Adipocyte (in vitro differentiated cells): Measurements from ENCODE around the gene CLNK.
A peak's percentile ranks its signal among the peaks of the same experiment; 100 is the strongest.

Experiments used
- DNase-seq: peaks from one replicate; pipeline ENCODE4 v3.0.0-alpha.2; 2015; ENCODE audit warnings: low read depth
- H3K27me3 ChIP-seq: replicated peaks from 2 replicates; pipeline ENCODE4 v1.7.0; 2013; ENCODE audit warnings: mild to moderate bottlenecking, low read length, moderate library complexity; ENCODE audit not compliant: control insufficient read depth, insufficient read depth
- H3K36me3 ChIP-seq: 2 replicates; pipeline ENCODE4 v1.7.0; 2013; ENCODE audit warnings: low read length, mild to moderate bottlenecking, moderate library complexity; ENCODE audit not compliant: control insufficient read depth, insufficient read depth, severe bottlenecking
- H3K4me1 ChIP-seq: 2 replicates; pipeline ENCODE4 v1.7.0; 2013; ENCODE audit warnings: mild to moderate bottlenecking, low read length, moderate library complexity; ENCODE audit not compliant: control insufficient read depth, insufficient read depth
- H3K4me3 ChIP-seq: 2 replicates; pipeline ENCODE4 v1.7.0; 2013; ENCODE audit warnings: mild to moderate bottlenecking, low read length, moderate library complexity
- H3K9ac ChIP-seq: 2 replicates; pipeline ENCODE4 v1.7.0; 2013; ENCODE audit warnings: mild to moderate bottlenecking, low read length, moderate library complexity
- H3K9me3 ChIP-seq: 2 replicates; pipeline ENCODE4 v1.7.0; 2013; ENCODE audit warnings: mild to moderate bottlenecking, low read length, moderate library complexity; ENCODE audit not compliant: control insufficient read depth

CLNK gene

GRCh38 chr4:10677796-10678497 is 6.6 kb downstream of the CLNK start:
- H3K4me1 ChIP-seq, result no peaks in the 10 kb centered on the region
- no peaks in the 10 kb centered on the region for H3K9me3 ChIP-seq
- H3K9ac ChIP-seq, result no peak overlapping the region
- H3K36me3 ChIP-seq, result no peaks in the 10 kb centered on the region
- H3K4me3 ChIP-seq, result no peak overlapping the region
- H3K27me3 ChIP-seq, result no peaks in the 10 kb centered on the region
- DNase-seq, result no peak

GRCh38 chr4:10673817-10674369 is 10.7 kb downstream of the CLNK start:
- no peaks in the 10 kb centered on the region for H3K9me3 ChIP-seq
- no peaks in the 10 kb centered on the region for H3K27me3 ChIP-seq
- DNase-seq, result no peak
- no peaks in the 10 kb centered on the region for H3K4me1 ChIP-seq
- no peaks in the 10 kb centered on the region for H3K36me3 ChIP-seq
- H3K9ac ChIP-seq, result no peak overlapping the region
- no peak overlapping the region for H3K4me3 ChIP-seq

GRCh38 chr4:10672379-10672778 is 12.2 kb downstream of the CLNK start:
- Histone ChIP-seq H3K4me3 (no peak overlapping the region), H3K4me1 (no peaks in the 10 kb centered on the region), H3K9ac (no peak overlapping the region), H3K9me3 (no peaks in the 10 kb centered on the region), H3K36me3 (no peaks in the 10 kb centered on the region), H3K27me3 (peaks cover 11% of the 10 kb centered on the region)
- no peak for DNase-seq

GRCh38 chr4:10671799-10672198 is 12.8 kb downstream of the CLNK start:
- Histone ChIP-seq H3K27me3 (peaks cover 13% of the 10 kb centered on the region), H3K36me3 (no peaks in the 10 kb centered on the region), H3K9me3 (no peaks in the 10 kb centered on the region), H3K4me3 (no peak overlapping the region), H3K4me1 (no peaks in the 10 kb centered on the region), H3K9ac (no peak overlapping the region)
- DNase-seq, result no peak

- Histone ChIP-seq H3K27me3 (peaks cover 16% of the 10 kb centered on the region), H3K4me3 (no peak overlapping the region), H3K4me1 (no peaks in the 10 kb centered on the region), H3K9ac (no peak overlapping the region), H3K9me3 (no peaks in the 10 kb centered on the region), H3K36me3 (no peaks in the 10 kb centered on the region)
- DNase-seq, result no peak
These were observed 13.2 kb downstream of the CLNK start for GRCh38 chr4:10671366-10671765.

- Histone ChIP-seq H3K9ac (no peak overlapping the region), H3K36me3 (no peaks in the 10 kb centered on the region), H3K27me3 (peaks cover 21% of the 10 kb centered on the region), H3K4me1 (no peaks in the 10 kb centered on the region), H3K4me3 (no peak overlapping the region), H3K9me3 (no peaks in the 10 kb centered on the region)
- DNase-seq, result no peak
These were observed 14.2 kb downstream of the CLNK start for GRCh38 chr4:10670321-10670720.

- no peaks in the 10 kb centered on the region for H3K9me3 ChIP-seq
- H3K4me3 ChIP-seq, result no peak overlapping the region
- H3K9ac ChIP-seq, result no peak overlapping the region
- no peak for DNase-seq
- no peaks in the 10 kb centered on the region for H3K36me3 ChIP-seq
- H3K27me3 ChIP-seq, result peaks cover 21% of the 10 kb centered on the region
- peaks cover 13% of the 10 kb centered on the region for H3K4me1 ChIP-seq
These were observed 16.8 kb downstream of the CLNK start for GRCh38 chr4:10667701-10668326.

GRCh38 chr4:10666616-10667015 is 18.0 kb downstream of the CLNK start:
- Histone ChIP-seq H3K4me1 (peaks cover 13% of the 10 kb centered on the region), H3K27me3 (peaks cover 21% of the 10 kb centered on the region), H3K9ac (no peak overlapping the region), H3K4me3 (no peak overlapping the region), H3K9me3 (no peaks in the 10 kb centered on the region), H3K36me3 (no peaks in the 10 kb centered on the region)
- DNase-seq, result no peak

- Histone ChIP-seq H3K27me3 (peaks cover 21% of the 10 kb centered on the region), H3K9me3 (no peaks in the 10 kb centered on the region), H3K9ac (no peak overlapping the region), H3K36me3 (no peaks in the 10 kb centered on the region), H3K4me1 (peaks cover 13% of the 10 kb centered on the region), H3K4me3 (no peak overlapping the region)
- peak; percentile 75 for DNase-seq
These were observed 20.2 kb downstream of the CLNK start for GRCh38 chr4:10664408-10664807.

- peaks cover 13% of the 10 kb centered on the region for H3K4me1 ChIP-seq
- no peaks in the 10 kb centered on the region for H3K36me3 ChIP-seq
- DNase-seq, result no peak
- H3K9ac ChIP-seq, result no peak overlapping the region
- no peaks in the 10 kb centered on the region for H3K9me3 ChIP-seq
- H3K27me3 ChIP-seq, result peaks cover 12% of the 10 kb centered on the region
- no peak overlapping the region for H3K4me3 ChIP-seq
These were observed 21.6 kb downstream of the CLNK start for GRCh38 chr4:10662937-10663336.

GRCh38 chr4:10661047-10661446 is 23.5 kb downstream of the CLNK start:
- Histone ChIP-seq H3K4me1 (peaks cover 13% of the 10 kb centered on the region), H3K36me3 (no peaks in the 10 kb centered on the region), H3K9me3 (no peaks in the 10 kb centered on the region), H3K27me3 (peaks cover 2% of the 10 kb centered on the region), H3K9ac (no peak overlapping the region), H3K4me3 (no peak overlapping the region)
- no peak for DNase-seq
